Measurements from ENCODE around the gene ECE1. TPM values are rescaled to one million over a fixed set of nuclear protein-coding genes. Genes with fewer than 3 reads are reported as not detected.
"Not testable (repeated sequence)": the region's sequence is repeated elsewhere in the genome, so short reads cannot be mapped to it uniquely, and the experiment has no call there.

ECE1 gene
- total RNA-seq, 1 donor from 2014 or later: 53.5 TPM

- intact Hi-C loops (cut with micrococcal nuclease): no loop called here
Measured at GRCh38 chr1:21188235-21188634, 102.0 kb downstream of the ECE1 start.

GRCh38 chr1:21185221-21185731, 105.0 kb downstream of the ECE1 start:
- intact Hi-C loops (cut with micrococcal nuclease): no loop called here

- intact Hi-C loops (cut with micrococcal nuclease): no loop called here
Measured at GRCh38 chr1:21184276-21184675, 106.0 kb downstream of the ECE1 start.

GRCh38 chr1:21182181-21182731, 108.0 kb downstream of the ECE1 start:
- intact Hi-C loops (cut with micrococcal nuclease): no loop called here

DNA sequence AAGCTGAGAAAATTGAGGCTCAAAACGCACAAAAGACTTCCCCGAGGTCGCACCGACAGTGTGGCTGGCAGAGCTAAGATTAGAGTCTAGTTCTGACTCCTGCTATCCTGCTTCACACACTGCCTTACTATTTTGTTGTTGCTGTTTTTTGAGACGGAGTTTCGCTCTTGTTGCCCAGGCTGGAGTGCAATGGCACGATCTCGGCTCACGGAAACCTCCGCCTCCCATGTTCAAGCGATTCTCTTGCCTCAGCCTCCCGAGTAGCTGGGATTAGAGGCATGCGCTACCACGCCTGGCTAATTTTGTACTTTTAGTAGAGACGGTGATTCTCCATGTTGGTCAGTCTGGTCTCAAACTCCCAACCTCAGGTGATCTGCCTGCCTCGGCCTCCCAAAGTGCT, 112.0 kb downstream of the ECE1 start:
- intact Hi-C loops (cut with micrococcal nuclease): loop anchor here (5.0 kb wide), 1 partner anchor 391 kb away; the partner anchor contains the start of gene HP1BP3

DNA sequence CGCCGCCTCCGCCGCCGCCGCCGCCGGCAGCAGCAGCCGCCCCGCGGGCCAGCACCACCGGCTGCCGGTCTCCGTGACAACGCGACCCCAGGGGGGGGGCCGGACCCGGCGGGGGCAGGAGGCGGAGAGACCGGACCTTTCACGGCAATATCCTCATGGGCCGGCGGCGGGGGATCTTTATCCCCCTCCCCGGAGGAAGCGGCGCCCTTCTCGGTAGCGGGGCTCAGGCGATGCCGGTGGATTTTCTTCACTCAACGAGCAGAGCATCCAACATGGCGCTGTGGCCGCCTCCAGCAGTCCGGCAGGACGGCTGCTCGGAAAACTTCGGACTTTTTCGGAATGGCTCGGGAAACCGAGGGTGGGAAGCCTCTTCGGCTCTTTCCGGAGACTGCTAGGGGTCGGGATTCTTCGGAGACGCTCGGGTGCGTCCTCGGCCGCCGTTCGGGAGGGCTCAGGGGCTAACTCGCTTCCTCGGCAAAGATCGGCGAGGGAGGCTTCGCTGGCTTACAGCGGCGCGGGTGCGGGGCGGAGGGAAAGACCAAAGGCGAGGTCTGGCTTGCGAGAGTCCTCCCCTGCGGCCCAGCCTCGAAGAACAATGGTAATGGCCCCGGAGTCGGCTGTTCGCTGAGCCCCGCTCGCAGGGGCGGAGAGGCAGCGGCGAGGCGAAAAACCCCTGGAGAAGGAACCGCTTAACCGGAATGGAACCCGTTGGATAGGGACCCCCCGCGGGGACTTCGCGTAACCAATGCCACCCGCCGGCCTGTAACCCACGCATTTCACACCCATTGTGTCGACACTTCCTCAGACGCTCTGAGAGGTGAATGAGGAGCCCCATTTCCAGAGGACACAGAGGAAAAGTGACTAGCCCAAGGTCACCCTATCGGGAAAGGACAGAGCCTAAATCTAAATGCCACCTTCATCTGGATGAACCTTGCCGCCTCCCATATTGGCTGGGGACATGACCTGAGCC, 113.4 kb downstream of the ECE1 start, which contains the start of gene EIF4G3:
Gene EIF4G3, minus strand, starts transcription at position 312 of the 970 bp plus-strand sequence. CDS start 174,155 bp downstream, outside the sequence.
- intact Hi-C loops (cut with micrococcal nuclease): loop anchor here (5.0 kb wide), 1 partner anchor 390 kb away; the partner anchor contains the start of gene HP1BP3

DNA sequence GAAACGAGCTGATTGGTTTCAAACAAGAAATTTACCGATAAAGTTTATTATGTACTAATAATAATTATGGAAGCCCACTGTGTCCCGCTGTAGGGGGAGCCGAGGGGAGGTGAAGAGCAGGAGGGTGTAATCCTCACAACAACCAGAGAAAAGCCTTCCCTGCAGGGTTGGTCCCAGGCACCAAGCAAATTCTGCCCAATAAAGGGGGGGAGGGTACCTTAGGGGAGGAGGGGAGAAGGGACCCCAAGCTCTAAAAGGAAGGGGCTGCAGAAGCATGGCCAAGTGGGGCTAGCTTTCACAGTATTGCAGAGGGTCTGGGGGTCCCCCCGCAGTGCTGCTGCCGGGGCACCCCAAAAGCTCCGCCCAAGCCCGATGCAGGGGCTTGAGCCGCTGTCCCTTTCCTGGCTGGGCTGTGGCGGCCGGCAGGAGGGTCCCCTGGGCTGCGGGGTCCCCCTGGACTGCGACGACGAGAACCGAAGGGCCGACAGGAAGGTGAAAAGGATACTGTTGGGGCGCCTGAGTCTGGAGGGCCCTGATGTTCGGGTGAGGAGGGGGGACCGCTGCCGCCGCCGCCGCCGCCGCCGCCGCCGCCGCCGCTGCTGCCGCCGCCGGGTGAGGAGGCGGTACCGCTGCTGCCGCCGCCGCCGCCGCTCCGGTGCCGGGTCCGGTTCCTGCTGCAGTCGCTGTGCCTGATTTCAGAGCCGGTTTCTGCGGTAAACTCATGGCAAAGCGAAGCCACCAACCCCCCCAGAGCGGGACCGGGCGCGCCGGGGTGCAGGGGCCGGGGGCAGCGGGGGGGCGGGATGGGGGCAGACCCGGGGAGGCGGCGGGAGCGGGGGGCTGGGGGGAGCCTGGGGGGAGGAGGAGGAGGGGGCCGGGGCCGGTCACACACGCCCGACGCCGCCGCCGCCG, 114.3 kb downstream of the ECE1 start:
- intact Hi-C loops (cut with micrococcal nuclease): loop anchor here (5.0 kb wide), 1 partner anchor 389 kb away; the partner anchor contains the start of gene HP1BP3

GRCh38 chr1:21175324-21175669, 115.0 kb downstream of the ECE1 start:
- intact Hi-C loops (cut with micrococcal nuclease): loop anchor here (5.0 kb wide), 1 partner anchor 388 kb away; the partner anchor contains the start of gene HP1BP3

GRCh38 chr1:21174654-21175323, 115.5 kb downstream of the ECE1 start:
- intact Hi-C loops (cut with micrococcal nuclease): loop anchor here (5.0 kb wide), 1 partner anchor 387 kb away; the partner anchor contains the start of gene HP1BP3

DNA sequence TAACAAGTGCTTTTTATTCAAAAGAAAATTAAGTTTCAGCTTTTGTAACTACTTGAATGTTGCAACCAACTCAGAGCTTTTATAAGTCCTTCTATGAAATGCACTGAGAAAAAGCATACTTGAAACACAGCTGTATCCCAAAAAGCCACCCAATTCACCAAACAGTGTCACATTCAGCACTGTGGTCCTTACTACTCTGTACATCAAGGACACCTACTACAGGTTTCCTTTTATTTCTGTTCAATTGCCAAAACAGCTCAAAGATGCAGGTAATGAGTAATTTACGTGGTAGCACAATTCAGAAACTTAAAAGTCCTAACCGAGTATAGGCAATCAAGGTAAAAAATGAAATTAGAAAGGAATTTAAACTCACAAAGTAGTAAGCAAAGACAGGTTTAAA, 116.0 kb downstream of the ECE1 start:
- intact Hi-C loops (cut with micrococcal nuclease): no loop called here

DNA sequence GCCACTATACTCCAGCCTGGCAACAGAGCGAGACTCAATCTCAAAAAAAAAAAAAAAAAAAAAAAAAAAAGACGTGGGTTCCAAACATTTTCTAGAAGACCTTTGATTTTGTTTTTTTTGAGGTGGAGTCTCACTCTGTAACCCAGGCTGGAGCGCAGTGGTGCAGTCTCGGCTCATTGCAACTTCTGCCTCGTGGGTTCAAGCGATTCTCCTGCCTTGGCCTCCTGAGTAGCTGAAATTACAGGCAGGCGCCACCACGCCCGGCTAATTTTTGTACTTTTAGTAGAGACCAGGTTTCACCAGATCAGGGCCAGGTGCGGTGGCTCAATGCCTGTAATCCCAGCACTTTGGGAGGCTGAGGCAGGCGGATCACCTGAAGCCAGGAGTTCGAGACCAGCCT, 117.2 kb downstream of the ECE1 start:
- intact Hi-C loops (cut with micrococcal nuclease): not testable (repeated sequence)

DNA sequence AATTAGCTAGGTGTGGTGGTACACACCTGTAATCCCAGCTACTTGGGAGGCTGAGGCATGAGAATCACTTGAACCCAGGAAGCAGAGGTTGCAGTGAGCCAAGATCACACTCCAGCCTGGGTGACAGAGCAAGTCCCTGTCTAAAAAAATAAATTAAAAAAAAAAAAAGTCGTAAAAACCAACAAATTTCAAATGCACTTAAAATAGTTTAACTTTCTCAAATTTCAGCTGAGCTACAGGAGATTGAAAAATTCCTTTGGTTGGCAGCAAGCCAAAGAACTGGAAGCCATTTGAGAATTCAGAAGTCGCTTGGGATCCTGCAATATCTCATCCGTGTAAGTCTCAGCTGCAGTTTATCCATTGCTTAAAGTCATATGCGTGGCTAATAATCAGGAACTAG, 119.4 kb downstream of the ECE1 start:
- intact Hi-C loops (cut with micrococcal nuclease): not testable (repeated sequence)

GRCh38 chr1:21168444-21168843, 121.8 kb downstream of the ECE1 start:
- intact Hi-C loops (cut with micrococcal nuclease): no loop called here

Other genes with a start within 250 kb of the ECE1 start
- gene EIF4G3, start 113.6 kb downstream of the ECE1 start, total RNA-seq: 48.4 and 49.7 TPM in 2 replicates
- 4.5 and 5.1 TPM in 2 replicates for gene NBPF3, start 149.7 kb upstream of the ECE1 start, total RNA-seq
- gene ALPL, start 219.0 kb upstream of the ECE1 start, total RNA-seq: not detected in 2 replicates

Measured in T-helper 2 cell treated with Interferon-gamma antibody and Interleukin-4, amounts not matched to agents 100 ng/mL and 5 ng/mL, for 36 hours (primary cell).